ENCODE results near the gene IER5L. TPM values are rescaled to one million over a fixed set of nuclear protein-coding genes. Genes with fewer than 3 reads are reported as not detected.

Gene IER5L
- total and polyA plus RNA-seq, 9 of the 15 experiments (the other 6 are each of a cell fraction or from before 2014, with no cell fraction given) = 0.14 to 11.9 (median 0.52) TPM

DNA sequence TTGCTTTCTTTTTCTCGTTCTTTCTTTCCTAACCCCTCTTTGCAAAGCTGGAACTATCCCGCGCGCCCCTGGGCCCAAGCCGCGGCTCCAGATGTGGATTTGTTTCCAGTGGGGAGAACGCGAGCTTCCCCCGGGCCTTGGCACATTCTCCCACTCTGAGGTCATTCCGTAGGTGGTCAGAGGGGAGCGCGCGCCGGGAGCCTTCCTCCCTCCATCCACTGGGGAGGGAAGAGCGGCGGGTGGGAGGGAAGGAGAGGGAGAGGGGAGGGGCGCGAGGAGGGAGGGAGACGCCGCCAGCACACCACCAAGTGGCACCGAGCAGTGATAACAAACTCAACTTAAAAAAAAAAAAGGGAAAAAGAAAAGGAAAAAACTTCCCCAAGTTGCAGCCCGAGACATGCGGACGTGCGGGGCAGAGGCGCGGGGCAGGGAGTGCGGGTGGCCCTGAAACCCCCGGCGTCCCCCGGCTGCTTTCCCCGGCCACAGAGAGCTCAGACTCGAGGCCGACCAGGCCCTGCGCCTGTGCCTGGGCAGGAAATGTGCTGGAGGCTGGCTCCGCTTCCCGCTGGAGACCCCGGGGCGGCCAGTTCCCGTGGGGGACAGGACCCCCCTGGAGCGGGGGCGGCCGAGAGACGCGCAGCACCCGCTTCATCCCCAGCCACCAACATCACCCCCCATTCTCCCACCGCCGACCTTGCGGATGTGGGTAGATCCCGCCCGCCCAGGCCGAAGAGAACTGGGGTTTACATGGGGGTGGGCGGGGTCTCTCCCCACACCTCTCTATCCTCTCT lies 3.1 kb downstream of the IER5L start (continued):
- TF ChIP-seq, protein P1, sequence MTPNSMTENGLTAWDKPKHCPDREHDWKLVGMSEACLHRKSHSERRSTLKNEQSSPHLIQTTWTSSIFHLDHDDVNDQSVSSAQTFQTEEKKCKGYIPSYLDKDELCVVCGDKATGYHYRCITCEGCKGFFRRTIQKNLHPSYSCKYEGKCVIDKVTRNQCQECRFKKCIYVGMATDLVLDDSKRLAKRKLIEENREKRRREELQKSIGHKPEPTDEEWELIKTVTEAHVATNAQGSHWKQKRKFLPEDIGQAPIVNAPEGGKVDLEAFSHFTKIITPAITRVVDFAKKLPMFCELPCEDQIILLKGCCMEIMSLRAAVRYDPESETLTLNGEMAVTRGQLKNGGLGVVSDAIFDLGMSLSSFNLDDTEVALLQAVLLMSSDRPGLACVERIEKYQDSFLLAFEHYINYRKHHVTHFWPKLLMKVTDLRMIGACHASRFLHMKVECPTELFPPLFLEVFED (CRISPR knock-in tag; conservative IDR thresholded peaks at IDR 0.05) = no peak
- TF ChIP-seq, protein P2, sequence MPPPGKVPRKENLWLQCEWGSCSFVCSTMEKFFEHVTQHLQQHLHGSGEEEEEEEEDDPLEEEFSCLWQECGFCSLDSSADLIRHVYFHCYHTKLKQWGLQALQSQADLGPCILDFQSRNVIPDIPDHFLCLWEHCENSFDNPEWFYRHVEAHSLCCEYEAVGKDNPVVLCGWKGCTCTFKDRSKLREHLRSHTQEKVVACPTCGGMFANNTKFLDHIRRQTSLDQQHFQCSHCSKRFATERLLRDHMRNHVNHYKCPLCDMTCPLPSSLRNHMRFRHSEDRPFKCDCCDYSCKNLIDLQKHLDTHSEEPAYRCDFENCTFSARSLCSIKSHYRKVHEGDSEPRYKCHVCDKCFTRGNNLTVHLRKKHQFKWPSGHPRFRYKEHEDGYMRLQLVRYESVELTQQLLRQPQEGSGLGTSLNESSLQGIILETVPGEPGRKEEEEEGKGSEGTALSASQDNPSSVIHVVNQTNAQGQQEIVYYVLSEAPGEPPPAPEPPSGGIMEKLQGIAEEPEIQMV (tag; conservative IDR thresholded peaks at IDR 0.05; ENCODE audit: low read depth) = no peak
- TF ChIP-seq CCAR2 (IDR thresholded peaks at IDR 0.05; ENCODE audit: low read depth, low read length) = no peak
- peak; percentile 37; the same call in 1 of the 2 replicates for TF ChIP-seq PHF8 (IDR thresholded peaks at IDR 0.05; ENCODE audit: borderline replicate concordance, low read length)
- TF ChIP-seq, protein P3, sequence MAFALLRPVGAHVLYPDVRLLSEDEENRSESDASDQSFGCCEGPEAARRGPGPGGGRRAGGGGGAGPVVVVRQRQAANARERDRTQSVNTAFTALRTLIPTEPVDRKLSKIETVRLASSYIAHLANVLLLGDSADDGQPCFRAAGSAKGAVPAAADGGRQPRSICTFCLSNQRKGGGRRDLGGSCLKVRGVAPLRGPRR (CRISPR knock-in tag; IDR thresholded peaks at IDR 0.05) = no peak
- no peak for TF ChIP-seq HDAC8 (tag; IDR thresholded peaks at IDR 0.05)
- TF ChIP-seq FIP1L1 (IDR thresholded peaks at IDR 0.05; ENCODE audit: low read depth, low read length, poor library complexity, severe bottlenecking) = no peak
- TF ChIP-seq NFIC (IDR thresholded peaks at IDR 0.05) = no peak
- TF ChIP-seq PPARD (CRISPR knock-in tag; IDR thresholded peaks at IDR 0.05) = no peak
- TF ChIP-seq SRSF3 (IDR thresholded peaks at IDR 0.05; ENCODE audit: insufficient read depth, low read length) = no peak
- no peak for TF ChIP-seq WHSC1 (IDR thresholded peaks at IDR 0.05; ENCODE audit: low read length)
- TF ChIP-seq, protein P4, sequence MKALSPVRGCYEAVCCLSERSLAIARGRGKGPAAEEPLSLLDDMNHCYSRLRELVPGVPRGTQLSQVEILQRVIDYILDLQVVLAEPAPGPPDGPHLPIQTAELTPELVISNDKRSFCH (CRISPR knock-in tag; IDR thresholded peaks at IDR 0.05) = no peak
- TF ChIP-seq, protein P4 (tag; IDR thresholded peaks at IDR 0.05) = no peak
- no peak for TF ChIP-seq ZBED1 (IDR thresholded peaks at IDR 0.05)
- TF ChIP-seq MCM2 (IDR thresholded peaks at IDR 0.05; ENCODE audit: low read depth) = no peak
- TF ChIP-seq SUPT5H (IDR thresholded peaks at IDR 0.05) = no peak
- no peak for TF ChIP-seq PCBP2 (IDR thresholded peaks at IDR 0.05; ENCODE audit: low read depth, low read length, poor library complexity, severe bottlenecking)
- TF ChIP-seq, protein P5, sequence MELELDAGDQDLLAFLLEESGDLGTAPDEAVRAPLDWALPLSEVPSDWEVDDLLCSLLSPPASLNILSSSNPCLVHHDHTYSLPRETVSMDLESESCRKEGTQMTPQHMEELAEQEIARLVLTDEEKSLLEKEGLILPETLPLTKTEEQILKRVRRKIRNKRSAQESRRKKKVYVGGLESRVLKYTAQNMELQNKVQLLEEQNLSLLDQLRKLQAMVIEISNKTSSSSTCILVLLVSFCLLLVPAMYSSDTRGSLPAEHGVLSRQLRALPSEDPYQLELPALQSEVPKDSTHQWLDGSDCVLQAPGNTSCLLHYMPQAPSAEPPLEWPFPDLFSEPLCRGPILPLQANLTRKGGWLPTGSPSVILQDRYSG (tag; conservative IDR thresholded peaks at IDR 0.05; ENCODE audit: low read depth) = no peak
- TF ChIP-seq, protein P6, sequence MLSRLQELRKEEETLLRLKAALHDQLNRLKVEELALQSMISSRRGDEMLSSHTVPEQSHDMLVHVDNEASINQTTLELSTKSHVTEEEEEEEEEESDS (CRISPR knock-in tag; IDR thresholded peaks at IDR 0.05) = no peak
- no peak for TF ChIP-seq MAFF (IDR thresholded peaks at IDR 0.05; ENCODE audit: low read length)

All from K562 (cell line).